ENCODE data around the gene MYOT. TPM values are rescaled to one million over a fixed set of nuclear protein-coding genes. Genes with fewer than 3 reads are reported as not detected.

MYOT gene, protein sequence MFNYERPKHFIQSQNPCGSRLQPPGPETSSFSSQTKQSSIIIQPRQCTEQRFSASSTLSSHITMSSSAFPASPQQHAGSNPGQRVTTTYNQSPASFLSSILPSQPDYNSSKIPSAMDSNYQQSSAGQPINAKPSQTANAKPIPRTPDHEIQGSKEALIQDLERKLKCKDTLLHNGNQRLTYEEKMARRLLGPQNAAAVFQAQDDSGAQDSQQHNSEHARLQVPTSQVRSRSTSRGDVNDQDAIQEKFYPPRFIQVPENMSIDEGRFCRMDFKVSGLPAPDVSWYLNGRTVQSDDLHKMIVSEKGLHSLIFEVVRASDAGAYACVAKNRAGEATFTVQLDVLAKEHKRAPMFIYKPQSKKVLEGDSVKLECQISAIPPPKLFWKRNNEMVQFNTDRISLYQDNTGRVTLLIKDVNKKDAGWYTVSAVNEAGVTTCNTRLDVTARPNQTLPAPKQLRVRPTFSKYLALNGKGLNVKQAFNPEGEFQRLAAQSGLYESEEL
- total RNA-seq (2021) (not detected in 2 replicates), Bru-seq, nascent RNA (not detected), BruChase-seq, experiment 1, labeled RNA remaining after a 2-hour chase (not detected), BruChase-seq, experiment 2, labeled RNA remaining after a 6-hour chase (not detected)
- long read RNA-seq, partial matches to known transcripts: 0 of 35 reads
- long read RNA-seq, other reads (novel, unspliced or antisense): 35 of 35 reads

DNA sequence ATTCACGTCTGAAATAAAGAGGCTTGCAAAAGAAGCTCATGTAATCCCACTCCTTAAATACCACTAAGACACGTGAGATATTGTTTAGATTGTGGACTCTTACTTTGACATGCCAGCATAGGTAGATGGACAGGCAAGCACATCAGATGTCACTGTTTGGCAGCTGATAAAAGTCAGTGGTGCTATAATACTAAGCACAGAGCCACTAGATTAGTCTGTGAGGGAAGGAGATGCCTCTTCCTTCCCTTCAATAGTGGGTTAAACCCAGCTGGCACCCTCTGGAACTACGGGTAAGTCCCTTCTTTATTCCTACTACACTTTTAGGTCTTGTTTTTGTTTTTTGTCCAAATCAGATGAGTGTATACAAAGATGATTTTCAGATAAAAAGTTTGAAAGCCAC lies at the start of gene MYOT:
TSS of gene MYOT (plus strand) at position 197 of the 400 bp plus-strand sequence. CDS start 2,792 bp downstream, outside the sequence.
- no peaks in the 10 kb centered on the region for H3K4me1 ChIP-seq (replicated peaks; ENCODE audit: insufficient read depth)
- H3K9me2 ChIP-seq (ENCODE audit: insufficient read depth): no peaks in the 10 kb centered on the region
- no peak within 1 kb of the TSS for H3K27ac ChIP-seq
- H3K4me3 ChIP-seq: no peak within 1 kb of the TSS
- no peaks in the 10 kb centered on the region for H3F3A ChIP-seq (ENCODE audit: insufficient read depth, low read depth)
- no peak for DNase-seq
- CTCF ChIA-PET: interaction anchor here (0.5 kb wide), 1 partner anchor 51 kb away, joined by 3 read pairs; no protein-coding TSS in a partner anchor
- BruUV-seq (replicated peaks): no TSS peak
- H3K79me2 ChIP-seq (ENCODE audit: low read depth): no peaks in the 10 kb centered on the region
- TF ChIP-seq, protein P1, sequence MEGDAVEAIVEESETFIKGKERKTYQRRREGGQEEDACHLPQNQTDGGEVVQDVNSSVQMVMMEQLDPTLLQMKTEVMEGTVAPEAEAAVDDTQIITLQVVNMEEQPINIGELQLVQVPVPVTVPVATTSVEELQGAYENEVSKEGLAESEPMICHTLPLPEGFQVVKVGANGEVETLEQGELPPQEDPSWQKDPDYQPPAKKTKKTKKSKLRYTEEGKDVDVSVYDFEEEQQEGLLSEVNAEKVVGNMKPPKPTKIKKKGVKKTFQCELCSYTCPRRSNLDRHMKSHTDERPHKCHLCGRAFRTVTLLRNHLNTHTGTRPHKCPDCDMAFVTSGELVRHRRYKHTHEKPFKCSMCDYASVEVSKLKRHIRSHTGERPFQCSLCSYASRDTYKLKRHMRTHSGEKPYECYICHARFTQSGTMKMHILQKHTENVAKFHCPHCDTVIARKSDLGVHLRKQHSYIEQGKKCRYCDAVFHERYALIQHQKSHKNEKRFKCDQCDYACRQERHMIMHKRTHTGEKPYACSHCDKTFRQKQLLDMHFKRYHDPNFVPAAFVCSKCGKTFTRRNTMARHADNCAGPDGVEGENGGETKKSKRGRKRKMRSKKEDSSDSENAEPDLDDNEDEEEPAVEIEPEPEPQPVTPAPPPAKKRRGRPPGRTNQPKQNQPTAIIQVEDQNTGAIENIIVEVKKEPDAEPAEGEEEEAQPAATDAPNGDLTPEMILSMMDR (conservative IDR thresholded peaks at IDR 0.05): no peak
- no peak for TF ChIP-seq EZH2 (IDR thresholded peaks at IDR 0.05; ENCODE audit: low read depth)
- intact Hi-C loops (cut with micrococcal nuclease; ENCODE audit: unreplicated experiment): no loop called here
- no peak within 1 kb of the TSS for H2AFZ ChIP-seq
- H3K36me3 ChIP-seq (ENCODE audit: low read depth): no peaks in the 10 kb centered on the region
- POLR2A ChIA-PET (ENCODE audit: unreplicated experiment): no interaction called here
- no peaks in the 10 kb centered on the region for H3K27me3 ChIP-seq (ENCODE audit: insufficient read depth, low read depth)
- no peaks in the 10 kb centered on the region for H3K9me3 ChIP-seq (ENCODE audit: insufficient read depth, low read depth)
- H4K20me1 ChIP-seq (ENCODE audit: insufficient read depth): no peaks in the 10 kb centered on the region
- H3K4me2 ChIP-seq: no peak within 1 kb of the TSS

DNA sequence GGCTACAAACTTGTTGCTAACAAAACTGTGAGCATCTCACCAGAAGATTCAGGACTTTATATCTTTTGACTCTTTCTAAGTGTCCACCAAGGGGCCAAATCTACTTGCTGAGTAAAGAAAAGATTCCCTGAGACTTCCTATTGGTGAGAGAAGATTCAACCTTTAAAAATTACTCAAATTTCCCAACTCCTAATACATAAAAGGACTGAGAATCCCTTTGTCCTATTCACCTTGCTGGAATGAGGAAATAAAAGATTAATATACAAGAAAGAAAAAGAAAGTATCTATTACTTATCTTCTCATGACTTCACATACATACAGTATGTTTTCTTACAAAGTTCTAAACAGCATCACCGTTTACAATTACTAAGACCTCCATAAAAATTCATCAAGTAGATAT lies 47.9 kb upstream of the MYOT start:
- peak in 1 of 2 experiments; percentile 57 for DNase-seq
- Histone ChIP-seq H3F3A (ENCODE audit: insufficient read depth, low read depth) (no peaks in the 10 kb centered on the region; the same call in 1 of the 2 replicates), H2AFZ (no peak overlapping the region), H3K9me2 (ENCODE audit: insufficient read depth) (no peaks in the 10 kb centered on the region), H3K27ac (no peak overlapping the region), H3K4me2 (no peak overlapping the region), H3K27me3 (ENCODE audit: insufficient read depth, low read depth) (no peaks in the 10 kb centered on the region), H3K79me2 (ENCODE audit: low read depth) (no peaks in the 10 kb centered on the region), H3K9me3 (ENCODE audit: insufficient read depth, low read depth) (no peaks in the 10 kb centered on the region), H3K36me3 (ENCODE audit: low read depth) (no peaks in the 10 kb centered on the region), H3K4me1 (replicated peaks; ENCODE audit: insufficient read depth) (peaks cover 6% of the 10 kb centered on the region; the same call in 1 of the 2 replicates), H4K20me1 (ENCODE audit: insufficient read depth) (no peaks in the 10 kb centered on the region), H3K4me3 (no peak overlapping the region)
- ChIA-PET POLR2A (ENCODE audit: unreplicated experiment) (no interaction called here), CTCF (no interaction called here)
- BruUV-seq (replicated peaks): no TSS peak
- TF ChIP-seq, protein P1 (conservative IDR thresholded peaks at IDR 0.05): no peak
- no peak for TF ChIP-seq EZH2 (IDR thresholded peaks at IDR 0.05; ENCODE audit: low read depth)
- intact Hi-C loops (cut with micrococcal nuclease; ENCODE audit: unreplicated experiment): no loop called here

DNA sequence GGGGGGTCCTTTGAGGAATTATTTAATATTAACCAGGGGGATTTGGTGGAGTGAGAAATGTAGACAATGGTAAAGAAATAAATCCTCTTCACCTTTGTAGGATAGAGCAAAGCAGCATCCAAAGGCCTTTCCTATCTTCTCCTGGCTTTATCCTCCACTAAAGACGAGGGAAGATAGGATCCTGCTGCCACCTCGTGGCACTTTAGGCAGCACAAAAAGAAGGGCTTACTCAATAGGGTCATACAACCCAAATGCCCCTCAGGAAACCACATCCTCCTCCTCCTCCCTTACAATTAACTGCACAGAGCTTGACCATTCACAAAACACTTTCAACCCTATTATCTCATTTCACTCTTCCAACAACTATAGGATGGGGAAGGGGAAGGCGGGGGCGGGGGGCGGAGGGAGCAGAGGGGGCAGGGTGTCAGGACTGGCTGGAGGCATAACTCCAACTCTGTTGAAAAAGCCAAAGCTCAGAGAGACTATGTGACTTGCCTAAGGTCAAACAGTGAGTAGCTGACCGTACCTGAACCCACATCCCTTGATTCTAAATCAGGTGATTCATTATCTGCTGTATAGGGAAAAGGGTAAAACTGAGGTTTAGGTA lies 45.4 kb upstream of the MYOT start:
- H3K4me2 ChIP-seq: no peak overlapping the region
- H3K4me1 ChIP-seq (replicated peaks; ENCODE audit: insufficient read depth): peaks cover 6% of the 10 kb centered on the region; the same call in 1 of the 2 replicates
- BruUV-seq (replicated peaks): no TSS peak
- no peak overlapping the region for H3K4me3 ChIP-seq
- no peak overlapping the region for H3K27ac ChIP-seq
- H3F3A ChIP-seq (ENCODE audit: insufficient read depth, low read depth): no peaks in the 10 kb centered on the region; the same call in 1 of the 2 replicates
- no peaks in the 10 kb centered on the region for H3K79me2 ChIP-seq (ENCODE audit: low read depth)
- no peaks in the 10 kb centered on the region for H3K27me3 ChIP-seq (ENCODE audit: insufficient read depth, low read depth)
- no peak for TF ChIP-seq EZH2 (IDR thresholded peaks at IDR 0.05; ENCODE audit: low read depth)
- TF ChIP-seq, protein P1 (conservative IDR thresholded peaks at IDR 0.05): peak; percentile 58
- H3K9me3 ChIP-seq (ENCODE audit: insufficient read depth, low read depth): no peaks in the 10 kb centered on the region; the same call in 1 of the 2 replicates
- H3K9me2 ChIP-seq (ENCODE audit: insufficient read depth): 0 out of 2 replicates have a peak, but pooled peaks cover 4% of the 10 kb centered on the region
- no peaks in the 10 kb centered on the region for H4K20me1 ChIP-seq (ENCODE audit: insufficient read depth)
- H3K36me3 ChIP-seq (ENCODE audit: low read depth): no peaks in the 10 kb centered on the region
- no peak for DNase-seq
- POLR2A ChIA-PET (ENCODE audit: unreplicated experiment): no interaction called here
- CTCF ChIA-PET: no interaction called here
- intact Hi-C loops (cut with micrococcal nuclease; ENCODE audit: unreplicated experiment): no loop called here
- no peak overlapping the region for H2AFZ ChIP-seq
